Ovary (tissue), 9 donors: ENCODE data around the gene GABRB1. TPM values are rescaled to one million over a fixed set of nuclear protein-coding genes. Genes with fewer than 3 reads are reported as not detected.

Source experiments
- DNase-seq, 5 donors: peaks; one replicate each; pipeline ENCODE4 v3.0.0-alpha.2; 2019 to 2020
- H3K27ac ChIP-seq, 2 donors: fragments of 200-600 bp; one replicate each; pipeline versions ENCODE4 v1.5.1 to v1.8.0; 2019 to 2022
- H3K27me3 ChIP-seq: fragments of 200-600 bp; one replicate; pipeline ENCODE4 v1.8.0; 2022
- H3K36me3 ChIP-seq: fragments of 200-600 bp; sonication (generic); one replicate; pipeline ENCODE4 v1.5.1; 2019
- H3K4me1 ChIP-seq: one replicate; pipeline ENCODE4 v1.8.1; 2013; ENCODE audit warnings: mild to moderate bottlenecking, moderate library complexity; ENCODE audit not compliant: insufficient read depth
- H3K4me3 ChIP-seq: fragments of 200-600 bp; sonication (generic); one replicate; pipeline ENCODE4 v1.5.1; 2017
- H3K9me3 ChIP-seq, 2 donors: fragments of 200-600 bp in 1 of 2; sonication (generic) in 1 of 2; one replicate each; pipeline versions ENCODE4 v1.5.1 to v1.8.1; 2013 to 2019; ENCODE audit warnings: mild to moderate bottlenecking in 1 of 2, moderate library complexity in 1 of 2
- CTCF ChIP-seq, 3 donors: fragments of 450-650 bp in 2 of 3; fragments of 200-600 bp in 1 of 3; IDR thresholded peaks; one replicate each; pipeline versions ENCODE4 v1.5.1 to v1.8.0; 2016 to 2022; ENCODE audit warnings: antibody characterized with exemption in 3 of 3, mild to moderate bottlenecking in 1 of 3
- EP300 ChIP-seq: sonication (generic); formaldehyde crosslinking; IDR thresholded peaks from one replicate; pipeline ENCODE4 v1.6.1; 2017; ENCODE audit warnings: antibody characterized with exemption
- POLR2A ChIP-seq: fragments of 450-650 bp; IDR thresholded peaks from one replicate; pipeline ENCODE4 v1.6.1; 2017; ENCODE audit warnings: antibody characterized with exemption, mild to moderate bottlenecking, moderate library complexity
- WGBS, 3 donors: extraction: QIAGEN DNeasy Blood & Tissue Kit in 1 of 3; methylation state at CpG; one replicate each; pipeline versions ENCODE4 v1.1.5 to v1.1.7; 2013 to 2017; 5-methylcytosine and 5-hydroxymethylcytosine counted together
- intact Hi-C, 4 donors: fragments of 100-400 bp; cut with DNase I; formaldehyde crosslinking; loops; one replicate each; pipeline versions ENCODE4 v1.11.0 to v1.15.1; 2022 to 2023
- polyA plus RNA-seq, 2 donors: library from polyadenylated mRNA; stranded (reverse); fragments of 200-250 nt in 1 of 2; fragments of 350-450 nt in 1 of 2; fragmentation: Illumina TruSeq in 1 of 2; extraction: RNeasy Lipid Tissue Mini Kit (QIAGEN cat#74804) in 1 of 2; gene quantifications; one replicate each; pipeline ENCODE4 v1.2.3, GENCODE V29; 2013 to 2014
- total RNA-seq, 7 donors: library from RNA; depleted of rRNA in 2 of 7; stranded (reverse); fragments of >200 nt in 2 of 7; fragmentation: NEBNext Ultra II Directional in 3 of 7; extraction: Animal tissue kit (Norgen Biotek cat#: 25700) in 3 of 7; gene quantifications; one replicate each; pipeline versions ENCODE4 v1.1.0 to v1.2.4, GENCODE V29; 2016 to 2023
- donor health status: DM: no; HTN: no; CAD: no; lungs with moderate emphysema.
- donor health status: DM: no; HTN: no; CAD: no.
- donor health status: Bipolar disorder and iron deficiency.
- donor health status: DM: yes; HTN: yes; CAD: no.
- donor health status: DM: no; HTN: no; CAD: no.
- donor health status: DM: yes; HTN: yes; CAD: no.

Gene GABRB1
- total and polyA plus RNA-seq, 9 donors, result 0.23 to 0.43 TPM; not detected in 7

GRCh38 chr4:47239649-47240048 lies 208.3 kb downstream of the GABRB1 start:
- intact Hi-C loops, result no loop called here
- Histone ChIP-seq H3K27me3 (no peaks in the 10 kb centered on the region), H3K4me3 (no peak overlapping the region), H3K4me1 (no peaks in the 10 kb centered on the region), H3K9me3 (no peaks in the 10 kb centered on the region), H3K27ac (no peak overlapping the region), H3K36me3 (no peaks in the 10 kb centered on the region)
- no peak for DNase-seq
- TF ChIP-seq CTCF (IDR thresholded peaks at IDR 0.05), result no peak
- no peak for TF ChIP-seq EP300
- TF ChIP-seq POLR2A, result no peak
- 59 to 66% (median 64%) methylated on average over 4 of the region's 4 CpGs for whole genome bisulfite sequencing, 3 donors

GRCh38 chr4:47251348-47252135 lies 220.2 kb downstream of the GABRB1 start:
- TF ChIP-seq POLR2A (no peak), CTCF (IDR thresholded peaks at IDR 0.05) (no peak), EP300 (no peak)
- no peak for DNase-seq
- intact Hi-C loops, result no loop called here

GRCh38 chr4:47263721-47264120 lies 232.4 kb downstream of the GABRB1 start:
- DNase-seq, result no peak
- Histone ChIP-seq H3K36me3 (no peaks in the 10 kb centered on the region), H3K27ac (no peak overlapping the region), H3K27me3 (no peaks in the 10 kb centered on the region), H3K9me3 (no peaks in the 10 kb centered on the region), H3K4me1 (no peaks in the 10 kb centered on the region), H3K4me3 (no peak overlapping the region)
- intact Hi-C loops, result no loop called here
- no peak for TF ChIP-seq EP300
- no peak for TF ChIP-seq CTCF (IDR thresholded peaks at IDR 0.05)
- no peak for TF ChIP-seq POLR2A
- 69 to 77% (median 70%) methylated on average over 3 of the region's 3 CpGs for WGBS, 3 donors

More at GRCh38 chr4:47251348-47252135, 220.2 kb downstream of the GABRB1 start:
- no peak overlapping the region for H3K27ac ChIP-seq
- WGBS, 3 donors, result 74 to 87% (median 75%) methylated on average over 6 to 9 of the region's 9 CpGs
- H3K27me3 ChIP-seq, result no peaks in the 10 kb centered on the region
- no peak overlapping the region for H3K4me3 ChIP-seq
- no peaks in the 10 kb centered on the region for H3K36me3 ChIP-seq
- no peaks in the 10 kb centered on the region for H3K9me3 ChIP-seq
- H3K4me1 ChIP-seq, result no peaks in the 10 kb centered on the region

- no peak for DNase-seq
- H3K27ac ChIP-seq, result no peak overlapping the region
- no peaks in the 10 kb centered on the region for H3K36me3 ChIP-seq
- WGBS, 3 donors, result 8 to 13% (median 11%) methylated on average over 2 of the region's 2 CpGs
- H3K9me3 ChIP-seq, result no peaks in the 10 kb centered on the region
- intact Hi-C loops, result no loop called here
- TF ChIP-seq POLR2A (no peak), CTCF (IDR thresholded peaks at IDR 0.05) (no peak), EP300 (no peak)
- H3K4me1 ChIP-seq, result no peaks in the 10 kb centered on the region
- H3K4me3 ChIP-seq, result no peak overlapping the region
- H3K27me3 ChIP-seq, result no peaks in the 10 kb centered on the region
These were observed 239.0 kb downstream of the GABRB1 start for GRCh38 chr4:47270201-47270888.
